ENCODE results near the gene SPOCK1.

GRCh38 chr5:137190031-137190430, 309.1 kb downstream of the SPOCK1 start:
- TF ChIP-seq, protein P1, sequence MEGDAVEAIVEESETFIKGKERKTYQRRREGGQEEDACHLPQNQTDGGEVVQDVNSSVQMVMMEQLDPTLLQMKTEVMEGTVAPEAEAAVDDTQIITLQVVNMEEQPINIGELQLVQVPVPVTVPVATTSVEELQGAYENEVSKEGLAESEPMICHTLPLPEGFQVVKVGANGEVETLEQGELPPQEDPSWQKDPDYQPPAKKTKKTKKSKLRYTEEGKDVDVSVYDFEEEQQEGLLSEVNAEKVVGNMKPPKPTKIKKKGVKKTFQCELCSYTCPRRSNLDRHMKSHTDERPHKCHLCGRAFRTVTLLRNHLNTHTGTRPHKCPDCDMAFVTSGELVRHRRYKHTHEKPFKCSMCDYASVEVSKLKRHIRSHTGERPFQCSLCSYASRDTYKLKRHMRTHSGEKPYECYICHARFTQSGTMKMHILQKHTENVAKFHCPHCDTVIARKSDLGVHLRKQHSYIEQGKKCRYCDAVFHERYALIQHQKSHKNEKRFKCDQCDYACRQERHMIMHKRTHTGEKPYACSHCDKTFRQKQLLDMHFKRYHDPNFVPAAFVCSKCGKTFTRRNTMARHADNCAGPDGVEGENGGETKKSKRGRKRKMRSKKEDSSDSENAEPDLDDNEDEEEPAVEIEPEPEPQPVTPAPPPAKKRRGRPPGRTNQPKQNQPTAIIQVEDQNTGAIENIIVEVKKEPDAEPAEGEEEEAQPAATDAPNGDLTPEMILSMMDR (conservative IDR thresholded peaks at IDR 0.05) = no peak
- no peak for TF ChIP-seq EZH2 (IDR thresholded peaks at IDR 0.05; ENCODE audit: low read depth)

All from PC-9 (cell line).